GM12878 (cell line): ENCODE data around the gene ANGPTL2. TPM values are rescaled to one million over a fixed set of nuclear protein-coding genes. Genes with fewer than 3 reads are reported as not detected.
A peak's percentile ranks its signal among the peaks of the same experiment; 100 is the strongest.

Source experiments
- BRCA1 ChIP-seq: IDR thresholded peaks from 2 replicates; pipeline ENCODE4 v1.6.1; 2011; ENCODE audit warnings: low read depth, low read length, improper control_type of control experiment
- EED ChIP-seq: sonication (generic); IDR thresholded peaks from 2 replicates; pipeline ENCODE4 v1.6.1; 2016; ENCODE audit warnings: antibody characterized with exemption, low read depth
- IRF4 ChIP-seq: IDR thresholded peaks from 2 replicates; pipeline ENCODE4 v1.6.1; 2011; ENCODE audit warnings: low read depth, low read length
- LARP7 ChIP-seq: fragments of 450-650 bp; IDR thresholded peaks from 2 replicates; pipeline ENCODE4 v1.6.1; 2017; ENCODE audit warnings: mild to moderate bottlenecking
- NFYB ChIP-seq: IDR thresholded peaks from 2 replicates; pipeline ENCODE4 v1.6.1; 2011; ENCODE audit warnings: low read depth, mild to moderate bottlenecking, low read length, improper control_type of control experiment, moderate library complexity; ENCODE audit not compliant: insufficient read depth
- NR2C2 ChIP-seq: IDR thresholded peaks from 2 replicates; pipeline ENCODE4 v1.6.1; 2011; ENCODE audit warnings: borderline replicate concordance, low read depth; ENCODE audit not compliant: control insufficient read depth, insufficient read length
- POLR2A ChIP-seq: IDR thresholded peaks from 2 replicates; pipeline ENCODE4 v1.6.1; 2011; ENCODE audit warnings: low read depth, mild to moderate bottlenecking, low read length
- POLR2AphosphoS5 ChIP-seq: IDR thresholded peaks from 2 replicates; pipeline ENCODE4 v1.6.1; 2011; ENCODE audit warnings: mild to moderate bottlenecking, low read length, inconsistent platforms
- POU2F2 ChIP-seq: IDR thresholded peaks from 3 replicates; pipeline ENCODE4 v1.6.1; 2011; ENCODE audit warnings: low read depth, mild to moderate bottlenecking, low read length, borderline replicate concordance
- RFX5 ChIP-seq: IDR thresholded peaks from 2 replicates; pipeline ENCODE4 v1.6.1; 2011; ENCODE audit warnings: low read depth, low read length, improper control_type of control experiment
- SIN3A ChIP-seq: IDR thresholded peaks from 2 replicates; pipeline ENCODE4 v1.6.1; 2012; ENCODE audit warnings: low read depth, low read length, improper control_type of control experiment
- SMAD1 ChIP-seq: fragments of 450-650 bp; IDR thresholded peaks from 2 replicates; pipeline ENCODE4 v1.6.1; 2018; ENCODE audit warnings: mild to moderate bottlenecking, low read depth; ENCODE audit not compliant: partially characterized antibody
- SREBF1 ChIP-seq: IDR thresholded peaks from 2 replicates; pipeline ENCODE4 v1.6.1; 2012; ENCODE audit warnings: mild to moderate bottlenecking, low read length
- TCF7 ChIP-seq: IDR thresholded peaks from 2 replicates; pipeline ENCODE4 v1.6.1; 2014; ENCODE audit warnings: antibody characterized with exemption, borderline replicate concordance
- ZNF622 ChIP-seq: fragments of 450-650 bp; IDR thresholded peaks from 2 replicates; pipeline ENCODE4 v1.6.1; 2017; ENCODE audit warnings: mild to moderate bottlenecking, inconsistent platforms
- ZZZ3 ChIP-seq: IDR thresholded peaks from 2 replicates; pipeline ENCODE4 v1.6.1; 2011; ENCODE audit warnings: low read depth; ENCODE audit not compliant: control insufficient read depth, insufficient read length
- polyA plus RNA-seq, 11 experiments: library from polyadenylated mRNA; depleted of rRNA in 4 of 11; unstranded in 6 of 11; stranded (reverse) in 5 of 11; fragments of >200 nt; fragmentation: Nextera tagmentation in 4 of 11; fragmentation: Illumina TruSeq in 1 of 11; extraction: Ambion mirVana in 4 of 11; extraction: Trizol in 1 of 11; gene quantifications; 1 replicate in 1 of 11; 2 replicates in 10 of 11; pipeline versions ENCODE4 v1.2.1 to v1.2.3, GENCODE V29; 2011 to 2016; ENCODE audit warnings: inconsistent platforms in 2 of 11, missing spikeins in 2 of 11, low read depth in 1 of 11
- total RNA-seq, 4 experiments: library from RNA; depleted of rRNA in 3 of 4; stranded (reverse); fragments of >200 nt in 3 of 4; fragmentation: Illumina TruSeq in 1 of 4; extraction: Trizol in 1 of 4; gene quantifications; 2 replicates each; pipeline versions ENCODE4 v1.2.1 to v1.2.3, GENCODE V29; 2013 to 2021
- TF ChIP-seq, protein P1 (sequence below), 3 experiments: IDR thresholded peaks in 2 of 3; conservative IDR thresholded peaks in 1 of 3; 2 replicates each; pipeline ENCODE4 v1.5.1; 2011; ENCODE audit warnings: low read depth in 3 of 3, low read length in 3 of 3, mild to moderate bottlenecking in 3 of 3, control low read depth in 2 of 3, moderate library complexity in 2 of 3, inconsistent platforms in 1 of 3, mixed read lengths in 1 of 3; ENCODE audit not compliant: control insufficient read depth in 2 of 3, insufficient read depth in 1 of 3; ENCODE audit errors: extremely low read depth in 1 of 3
- TF ChIP-seq, protein P2 (sequence below): fragments of 450-650 bp; formaldehyde crosslinking; IDR thresholded peaks from 2 replicates; pipeline ENCODE4 v1.4.0; 2020; ENCODE audit warnings: mild to moderate bottlenecking, moderate library complexity
- TF ChIP-seq, protein P3 (sequence below): fragments of 450-650 bp; IDR thresholded peaks from 2 replicates; pipeline ENCODE4 v1.6.1; 2017; ENCODE audit warnings: low read depth, mild to moderate bottlenecking, moderate library complexity
- TF ChIP-seq, protein P4 (sequence below): IDR thresholded peaks from 2 replicates; pipeline ENCODE4 v1.6.1; 2012; ENCODE audit warnings: improper control_type of control experiment, low read depth, low read length; ENCODE audit not compliant: insufficient replicate concordance

The ANGPTL2 gene
- total and polyA plus RNA-seq, 10 of the 15 experiments (the other 5 are each of a cell fraction or from before 2014, with no cell fraction given), result 0.13 to 2.6 (median 0.82) TPM; not detected in 1

DNA sequence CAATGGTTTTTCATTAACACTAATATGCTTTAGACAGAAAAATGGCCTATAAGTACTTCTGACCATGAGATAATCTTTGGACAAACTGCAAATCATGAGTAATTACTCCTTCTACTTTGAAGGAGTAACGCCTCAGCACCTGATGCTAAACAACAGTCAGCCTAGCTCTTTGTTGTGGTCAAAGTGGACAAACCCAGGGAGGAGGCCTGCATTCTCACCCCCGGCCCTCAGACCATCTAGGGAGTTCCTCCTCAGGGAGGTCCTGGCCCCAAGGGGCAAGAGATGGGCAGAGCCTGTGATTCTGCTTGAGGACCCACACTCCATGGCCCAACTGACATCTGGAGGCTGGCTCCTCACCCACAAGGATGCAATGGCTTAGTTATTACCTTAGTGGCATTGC is 48.2 kb upstream of the ANGPTL2 start (continued):
- TF ChIP-seq NR2C2, result no peak
- TF ChIP-seq SREBF1, result no peak
- no peak for TF ChIP-seq EED
- no peak for TF ChIP-seq POLR2AphosphoS5
- TF ChIP-seq SMAD1, result peak; percentile 79
- no peak for TF ChIP-seq LARP7
- no peak for TF ChIP-seq NFYB
- no peak for TF ChIP-seq ZNF622
- peak; percentile 94 for TF ChIP-seq TCF7
- no peak for TF ChIP-seq SIN3A
- TF ChIP-seq IRF4, result no peak
- peak; percentile 69; the same call in 1 of the 3 replicates for TF ChIP-seq POU2F2
- TF ChIP-seq, protein P1, sequence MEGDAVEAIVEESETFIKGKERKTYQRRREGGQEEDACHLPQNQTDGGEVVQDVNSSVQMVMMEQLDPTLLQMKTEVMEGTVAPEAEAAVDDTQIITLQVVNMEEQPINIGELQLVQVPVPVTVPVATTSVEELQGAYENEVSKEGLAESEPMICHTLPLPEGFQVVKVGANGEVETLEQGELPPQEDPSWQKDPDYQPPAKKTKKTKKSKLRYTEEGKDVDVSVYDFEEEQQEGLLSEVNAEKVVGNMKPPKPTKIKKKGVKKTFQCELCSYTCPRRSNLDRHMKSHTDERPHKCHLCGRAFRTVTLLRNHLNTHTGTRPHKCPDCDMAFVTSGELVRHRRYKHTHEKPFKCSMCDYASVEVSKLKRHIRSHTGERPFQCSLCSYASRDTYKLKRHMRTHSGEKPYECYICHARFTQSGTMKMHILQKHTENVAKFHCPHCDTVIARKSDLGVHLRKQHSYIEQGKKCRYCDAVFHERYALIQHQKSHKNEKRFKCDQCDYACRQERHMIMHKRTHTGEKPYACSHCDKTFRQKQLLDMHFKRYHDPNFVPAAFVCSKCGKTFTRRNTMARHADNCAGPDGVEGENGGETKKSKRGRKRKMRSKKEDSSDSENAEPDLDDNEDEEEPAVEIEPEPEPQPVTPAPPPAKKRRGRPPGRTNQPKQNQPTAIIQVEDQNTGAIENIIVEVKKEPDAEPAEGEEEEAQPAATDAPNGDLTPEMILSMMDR (IDR thresholded peaks at IDR 0.05 in 2 of 3, conservative IDR thresholded peaks at IDR 0.05 in 1 of 3; ENCODE audit: control insufficient read depth in 2 of 3, extremely low read depth in 1 of 3, insufficient read depth in 1 of 3, low read depth in 3 of 3, low read length in 3 of 3), result no peak
- TF ChIP-seq, protein P2, sequence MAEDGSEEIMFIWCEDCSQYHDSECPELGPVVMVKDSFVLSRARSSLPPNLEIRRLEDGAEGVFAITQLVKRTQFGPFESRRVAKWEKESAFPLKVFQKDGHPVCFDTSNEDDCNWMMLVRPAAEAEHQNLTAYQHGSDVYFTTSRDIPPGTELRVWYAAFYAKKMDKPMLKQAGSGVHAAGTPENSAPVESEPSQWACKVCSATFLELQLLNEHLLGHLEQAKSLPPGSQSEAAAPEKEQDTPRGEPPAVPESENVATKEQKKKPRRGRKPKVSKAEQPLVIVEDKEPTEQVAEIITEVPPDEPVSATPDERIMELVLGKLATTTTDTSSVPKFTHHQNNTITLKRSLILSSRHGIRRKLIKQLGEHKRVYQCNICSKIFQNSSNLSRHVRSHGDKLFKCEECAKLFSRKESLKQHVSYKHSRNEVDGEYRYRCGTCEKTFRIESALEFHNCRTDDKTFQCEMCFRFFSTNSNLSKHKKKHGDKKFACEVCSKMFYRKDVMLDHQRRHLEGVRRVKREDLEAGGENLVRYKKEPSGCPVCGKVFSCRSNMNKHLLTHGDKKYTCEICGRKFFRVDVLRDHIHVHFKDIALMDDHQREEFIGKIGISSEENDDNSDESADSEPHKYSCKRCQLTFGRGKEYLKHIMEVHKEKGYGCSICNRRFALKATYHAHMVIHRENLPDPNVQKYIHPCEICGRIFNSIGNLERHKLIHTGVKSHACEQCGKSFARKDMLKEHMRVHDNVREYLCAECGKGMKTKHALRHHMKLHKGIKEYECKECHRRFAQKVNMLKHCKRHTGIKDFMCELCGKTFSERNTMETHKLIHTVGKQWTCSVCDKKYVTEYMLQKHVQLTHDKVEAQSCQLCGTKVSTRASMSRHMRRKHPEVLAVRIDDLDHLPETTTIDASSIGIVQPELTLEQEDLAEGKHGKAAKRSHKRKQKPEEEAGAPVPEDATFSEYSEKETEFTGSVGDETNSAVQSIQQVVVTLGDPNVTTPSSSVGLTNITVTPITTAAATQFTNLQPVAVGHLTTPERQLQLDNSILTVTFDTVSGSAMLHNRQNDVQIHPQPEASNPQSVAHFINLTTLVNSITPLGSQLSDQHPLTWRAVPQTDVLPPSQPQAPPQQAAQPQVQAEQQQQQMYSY, result no peak
- no peak for TF ChIP-seq ZZZ3
- TF ChIP-seq, protein P3, sequence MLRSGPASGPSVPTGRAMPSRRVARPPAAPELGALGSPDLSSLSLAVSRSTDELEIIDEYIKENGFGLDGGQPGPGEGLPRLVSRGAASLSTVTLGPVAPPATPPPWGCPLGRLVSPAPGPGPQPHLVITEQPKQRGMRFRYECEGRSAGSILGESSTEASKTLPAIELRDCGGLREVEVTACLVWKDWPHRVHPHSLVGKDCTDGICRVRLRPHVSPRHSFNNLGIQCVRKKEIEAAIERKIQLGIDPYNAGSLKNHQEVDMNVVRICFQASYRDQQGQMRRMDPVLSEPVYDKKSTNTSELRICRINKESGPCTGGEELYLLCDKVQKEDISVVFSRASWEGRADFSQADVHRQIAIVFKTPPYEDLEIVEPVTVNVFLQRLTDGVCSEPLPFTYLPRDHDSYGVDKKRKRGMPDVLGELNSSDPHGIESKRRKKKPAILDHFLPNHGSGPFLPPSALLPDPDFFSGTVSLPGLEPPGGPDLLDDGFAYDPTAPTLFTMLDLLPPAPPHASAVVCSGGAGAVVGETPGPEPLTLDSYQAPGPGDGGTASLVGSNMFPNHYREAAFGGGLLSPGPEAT, result peak; percentile 51
- TF ChIP-seq, protein P4, sequence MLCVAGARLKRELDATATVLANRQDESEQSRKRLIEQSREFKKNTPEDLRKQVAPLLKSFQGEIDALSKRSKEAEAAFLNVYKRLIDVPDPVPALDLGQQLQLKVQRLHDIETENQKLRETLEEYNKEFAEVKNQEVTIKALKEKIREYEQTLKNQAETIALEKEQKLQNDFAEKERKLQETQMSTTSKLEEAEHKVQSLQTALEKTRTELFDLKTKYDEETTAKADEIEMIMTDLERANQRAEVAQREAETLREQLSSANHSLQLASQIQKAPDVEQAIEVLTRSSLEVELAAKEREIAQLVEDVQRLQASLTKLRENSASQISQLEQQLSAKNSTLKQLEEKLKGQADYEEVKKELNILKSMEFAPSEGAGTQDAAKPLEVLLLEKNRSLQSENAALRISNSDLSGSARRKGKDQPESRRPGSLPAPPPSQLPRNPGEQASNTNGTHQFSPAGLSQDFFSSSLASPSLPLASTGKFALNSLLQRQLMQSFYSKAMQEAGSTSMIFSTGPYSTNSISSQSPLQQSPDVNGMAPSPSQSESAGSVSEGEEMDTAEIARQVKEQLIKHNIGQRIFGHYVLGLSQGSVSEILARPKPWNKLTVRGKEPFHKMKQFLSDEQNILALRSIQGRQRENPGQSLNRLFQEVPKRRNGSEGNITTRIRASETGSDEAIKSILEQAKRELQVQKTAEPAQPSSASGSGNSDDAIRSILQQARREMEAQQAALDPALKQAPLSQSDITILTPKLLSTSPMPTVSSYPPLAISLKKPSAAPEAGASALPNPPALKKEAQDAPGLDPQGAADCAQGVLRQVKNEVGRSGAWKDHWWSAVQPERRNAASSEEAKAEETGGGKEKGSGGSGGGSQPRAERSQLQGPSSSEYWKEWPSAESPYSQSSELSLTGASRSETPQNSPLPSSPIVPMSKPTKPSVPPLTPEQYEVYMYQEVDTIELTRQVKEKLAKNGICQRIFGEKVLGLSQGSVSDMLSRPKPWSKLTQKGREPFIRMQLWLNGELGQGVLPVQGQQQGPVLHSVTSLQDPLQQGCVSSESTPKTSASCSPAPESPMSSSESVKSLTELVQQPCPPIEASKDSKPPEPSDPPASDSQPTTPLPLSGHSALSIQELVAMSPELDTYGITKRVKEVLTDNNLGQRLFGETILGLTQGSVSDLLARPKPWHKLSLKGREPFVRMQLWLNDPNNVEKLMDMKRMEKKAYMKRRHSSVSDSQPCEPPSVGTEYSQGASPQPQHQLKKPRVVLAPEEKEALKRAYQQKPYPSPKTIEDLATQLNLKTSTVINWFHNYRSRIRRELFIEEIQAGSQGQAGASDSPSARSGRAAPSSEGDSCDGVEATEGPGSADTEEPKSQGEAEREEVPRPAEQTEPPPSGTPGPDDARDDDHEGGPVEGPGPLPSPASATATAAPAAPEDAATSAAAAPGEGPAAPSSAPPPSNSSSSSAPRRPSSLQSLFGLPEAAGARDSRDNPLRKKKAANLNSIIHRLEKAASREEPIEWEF, result peak; percentile 97
- TF ChIP-seq RFX5, result no peak
- TF ChIP-seq BRCA1, result no peak
- TF ChIP-seq POLR2A, result no peak
